ENCODE data around the gene LIM2.

Gene LIM2

DNA sequence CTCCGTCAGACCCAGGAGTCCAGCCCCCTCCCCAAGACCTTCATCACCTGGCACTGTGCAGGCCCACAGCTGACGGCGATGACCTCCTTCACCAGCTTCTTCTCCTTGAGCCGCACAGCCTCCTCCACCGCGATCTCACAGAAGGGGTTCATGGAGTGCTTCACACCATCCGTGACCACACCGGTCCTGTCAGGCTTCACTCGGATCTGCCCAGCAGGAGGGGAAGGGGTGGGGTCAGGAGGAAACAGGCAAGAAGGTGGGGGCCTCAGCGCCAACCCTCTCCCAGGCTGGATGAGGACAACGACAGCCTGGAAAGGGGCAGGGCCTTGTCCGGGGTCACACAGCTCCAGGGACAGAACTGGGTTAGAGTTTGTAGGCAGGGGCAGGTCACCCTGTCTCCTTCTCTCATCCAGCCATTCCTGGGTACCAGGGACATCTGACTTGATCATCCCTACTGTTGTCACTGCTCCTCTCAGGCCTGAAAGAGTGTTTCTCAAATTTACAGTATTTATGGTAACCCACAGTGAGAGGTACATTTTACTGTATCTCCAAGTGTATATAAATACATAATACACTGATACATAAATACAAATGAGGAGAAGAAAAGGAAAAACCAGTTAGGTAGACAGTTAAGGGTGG, 33.6 kb downstream of the LIM2 start:
- ChIA-PET CTCF (interaction anchor here (1.1 kb wide), 1 partner anchor 8 kb away, joined by 3 read pairs; no protein-coding TSS in a partner anchor), POLR2A (no interaction called here)
- no peak overlapping the region for H3K4me3 ChIP-seq (ENCODE audit: control insufficient read depth in 1 of 7, extremely low read depth in 1 of 7, insufficient read depth in 4 of 7, low read depth in 2 of 7, low read length in 6 of 7)
- H3K27ac ChIP-seq (ENCODE audit: insufficient read depth in 1 of 2, low read depth in 1 of 2, low read length in 2 of 2, poor library complexity in 1 of 2, severe bottlenecking in 2 of 2): no peak overlapping the region
- no peaks in the 10 kb centered on the region for H3K9me3 ChIP-seq (ENCODE audit: control extremely low read depth in 1 of 5, control insufficient read depth in 4 of 5, insufficient read depth in 2 of 5, low read depth in 1 of 5, low read length in 4 of 5)
- H3K27me3 ChIP-seq (replicated peaks in 2 of 5; ENCODE audit: control insufficient read depth in 4 of 5, insufficient read depth in 5 of 5, low read length in 4 of 5): no peaks in the 10 kb centered on the region
- DNase-seq: no peak
- peaks cover 3 to 43% (median 25%) of the 10 kb centered on the region in 4 experiments for H3K36me3 ChIP-seq (ENCODE audit: control insufficient read depth in 4 of 4, insufficient read depth in 4 of 4, low read length in 3 of 4)
- H3K4me1 ChIP-seq (ENCODE audit: control extremely low read depth in 1 of 4, control insufficient read depth in 4 of 4, insufficient read depth in 4 of 4, low read length in 3 of 4): no peaks in the 10 kb centered on the region
- WGBS (ENCODE audit: insufficient coverage): 99% methylated on average over 8 of the region's 12 CpGs

DNA sequence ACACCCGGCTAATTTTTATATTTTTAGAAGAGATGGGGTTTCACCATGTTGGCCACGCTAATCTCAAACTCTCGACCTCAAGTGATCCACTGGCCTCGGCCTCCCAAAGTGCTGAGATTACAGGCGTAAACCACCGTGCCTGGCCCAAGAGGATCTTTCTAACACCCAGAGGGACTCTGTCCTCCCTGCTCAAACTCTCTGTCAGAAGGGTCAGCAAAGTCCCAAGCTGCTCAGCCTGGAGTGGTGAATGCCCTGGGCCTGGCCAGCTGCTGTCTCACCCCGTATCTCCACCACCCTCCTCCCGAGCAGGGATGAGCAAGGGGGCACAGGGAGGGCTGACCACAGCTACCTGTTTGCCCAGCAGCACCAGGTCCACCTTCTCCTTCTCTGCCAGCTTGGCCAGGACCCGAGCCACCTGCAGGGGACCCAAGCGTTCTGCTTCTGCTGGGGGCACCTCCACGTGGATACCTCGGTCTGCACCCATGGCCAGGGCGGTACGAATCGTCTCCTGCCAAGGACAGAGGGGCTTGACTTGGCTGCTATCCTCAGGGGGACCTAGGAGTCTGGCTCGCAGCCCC, 34.9 kb downstream of the LIM2 start:
- no peaks in the 10 kb centered on the region for H3K27me3 ChIP-seq (replicated peaks in 2 of 5; ENCODE audit: control insufficient read depth in 4 of 5, insufficient read depth in 5 of 5, low read length in 4 of 5)

DNA sequence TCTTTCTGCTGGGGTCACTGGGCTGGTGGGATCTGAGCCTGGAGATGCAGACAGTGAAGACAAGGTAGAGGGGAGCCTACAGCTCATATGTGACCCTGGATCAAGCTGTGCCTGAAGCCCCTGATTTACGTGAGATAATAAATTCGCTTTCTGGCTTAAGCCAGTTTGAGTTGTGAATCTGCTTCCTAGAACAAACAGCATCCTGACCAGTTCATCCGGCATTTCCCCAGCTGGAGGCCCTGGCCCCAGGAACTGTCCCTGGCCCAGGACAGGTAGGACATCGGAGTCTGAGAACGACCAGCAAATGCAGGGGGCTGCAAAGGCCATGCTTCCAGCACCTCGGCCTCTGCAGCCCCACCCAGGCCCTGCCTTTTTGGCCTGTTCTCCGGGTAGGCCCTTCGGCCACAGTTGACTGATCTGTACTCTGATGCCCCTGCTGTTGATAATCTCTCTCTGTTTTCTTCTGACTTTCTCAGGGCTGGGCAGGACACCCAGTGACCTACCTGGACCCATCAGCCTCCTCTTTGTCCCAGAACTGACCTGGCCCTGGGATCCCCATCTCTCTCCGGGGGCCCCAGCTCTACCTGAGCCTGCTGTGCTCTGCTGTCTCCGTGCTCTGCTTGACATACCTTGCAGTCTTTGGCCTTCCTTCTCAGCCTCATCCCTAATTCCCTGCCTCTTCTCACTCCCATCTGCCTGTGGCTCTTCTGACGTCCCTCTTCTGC, 36.3 kb downstream of the LIM2 start:
- CTCF ChIA-PET: interaction anchor here (0.8 to 3.2 kb wide), 3 partner anchors 11 to 88 kb away, joined by 3 to 11 read pairs (median 4); partner anchors contain the start of gene VSIG10L
- POLR2A ChIA-PET: no interaction called here
- Histone ChIP-seq H3K36me3 (ENCODE audit: control insufficient read depth in 4 of 4, insufficient read depth in 4 of 4, low read length in 3 of 4) (peaks cover 6 to 55% (median 31%) of the 10 kb centered on the region in 4 experiments), H3K27ac (ENCODE audit: insufficient read depth in 1 of 2, low read depth in 1 of 2, low read length in 2 of 2, poor library complexity in 1 of 2, severe bottlenecking in 2 of 2) (peak overlapping the region in 1 of 2 experiments; percentile 72), H3K4me3 (ENCODE audit: control insufficient read depth in 1 of 7, extremely low read depth in 1 of 7, insufficient read depth in 4 of 7, low read depth in 2 of 7, low read length in 6 of 7) (no peak overlapping the region), H3K27me3 (replicated peaks in 2 of 5; ENCODE audit: control insufficient read depth in 4 of 5, insufficient read depth in 5 of 5, low read length in 4 of 5) (no peaks in the 10 kb centered on the region), H3K9me3 (ENCODE audit: control extremely low read depth in 1 of 5, control insufficient read depth in 4 of 5, insufficient read depth in 2 of 5, low read depth in 1 of 5, low read length in 4 of 5) (no peaks in the 10 kb centered on the region), H3K4me1 (ENCODE audit: control extremely low read depth in 1 of 4, control insufficient read depth in 4 of 4, insufficient read depth in 4 of 4, low read length in 3 of 4) (no peaks in the 10 kb centered on the region)
- no peak for DNase-seq
- WGBS (ENCODE audit: insufficient coverage): 96% methylated on average over 11 of the region's 11 CpGs

More for the DNA sequence above, 34.9 kb downstream of the LIM2 start:
- CTCF ChIA-PET: interaction anchor here (3.2 kb wide), 1 partner anchor 12 kb away, joined by 11 read pairs; the partner anchor contains the start of gene VSIG10L
- no peak overlapping the region for H3K27ac ChIP-seq (ENCODE audit: insufficient read depth in 1 of 2, low read depth in 1 of 2, low read length in 2 of 2, poor library complexity in 1 of 2, severe bottlenecking in 2 of 2)
- no peak overlapping the region for H3K4me3 ChIP-seq (ENCODE audit: control insufficient read depth in 1 of 7, extremely low read depth in 1 of 7, insufficient read depth in 4 of 7, low read depth in 2 of 7, low read length in 6 of 7)
- H3K4me1 ChIP-seq (ENCODE audit: control extremely low read depth in 1 of 4, control insufficient read depth in 4 of 4, insufficient read depth in 4 of 4, low read length in 3 of 4): no peaks in the 10 kb centered on the region
- H3K36me3 ChIP-seq (ENCODE audit: control insufficient read depth in 4 of 4, insufficient read depth in 4 of 4, low read length in 3 of 4): peaks cover 3 to 43% (median 24%) of the 10 kb centered on the region in 4 experiments
- POLR2A ChIA-PET: no interaction called here
- 96% methylated on average over 11 of the region's 16 CpGs for WGBS (ENCODE audit: insufficient coverage)
- no peak for DNase-seq
- H3K9me3 ChIP-seq (ENCODE audit: control extremely low read depth in 1 of 5, control insufficient read depth in 4 of 5, insufficient read depth in 2 of 5, low read depth in 1 of 5, low read length in 4 of 5): no peaks in the 10 kb centered on the region

DNA sequence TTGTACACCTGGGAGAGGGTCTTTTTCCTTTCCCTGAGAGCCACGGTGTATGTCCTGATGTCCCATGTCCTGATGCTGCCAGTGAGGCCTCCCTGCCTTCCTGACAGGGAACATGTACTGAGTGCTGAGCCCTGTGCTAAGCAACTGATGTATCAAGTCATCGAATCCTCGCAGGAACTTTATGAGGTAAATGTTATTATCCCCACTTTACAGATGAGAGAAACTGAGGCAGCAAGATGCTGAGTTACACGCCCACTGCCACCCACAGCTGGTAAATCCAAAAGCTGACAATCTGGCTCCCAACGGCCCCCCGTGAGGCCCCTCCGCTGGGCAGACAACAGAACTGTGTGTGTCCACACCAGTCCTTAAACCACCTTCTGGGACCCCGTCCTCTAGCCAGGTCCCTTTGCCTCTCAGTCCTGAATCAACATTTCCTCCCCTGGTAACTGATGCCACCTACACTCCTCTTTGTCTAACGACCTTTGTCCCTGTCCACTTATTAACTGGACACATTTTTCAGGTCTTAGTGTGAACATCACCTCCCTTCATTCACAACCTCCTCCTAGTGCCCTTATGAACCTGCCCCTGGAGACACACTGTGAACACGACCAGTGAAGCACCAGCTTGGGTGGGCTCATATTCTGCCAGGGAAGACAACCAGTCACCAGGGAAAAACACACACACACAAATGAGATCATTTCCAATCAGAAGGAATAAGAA, 40.4 kb downstream of the LIM2 start:
- Histone ChIP-seq H3K4me1 (ENCODE audit: control extremely low read depth in 1 of 4, control insufficient read depth in 4 of 4, insufficient read depth in 4 of 4, low read length in 3 of 4) (no peaks in the 10 kb centered on the region), H3K36me3 (ENCODE audit: control insufficient read depth in 4 of 4, insufficient read depth in 4 of 4, low read length in 3 of 4) (peaks cover 5 to 59% (median 36%) of the 10 kb centered on the region in 4 experiments), H3K27me3 (replicated peaks in 2 of 5; ENCODE audit: control insufficient read depth in 4 of 5, insufficient read depth in 5 of 5, low read length in 4 of 5) (no peaks in the 10 kb centered on the region), H3K27ac (ENCODE audit: insufficient read depth in 1 of 2, low read depth in 1 of 2, low read length in 2 of 2, poor library complexity in 1 of 2, severe bottlenecking in 2 of 2) (no peak overlapping the region), H3K4me3 (ENCODE audit: control insufficient read depth in 1 of 7, extremely low read depth in 1 of 7, insufficient read depth in 4 of 7, low read depth in 2 of 7, low read length in 6 of 7) (no peak overlapping the region), H3K9me3 (ENCODE audit: control extremely low read depth in 1 of 5, control insufficient read depth in 4 of 5, insufficient read depth in 2 of 5, low read depth in 1 of 5, low read length in 4 of 5) (no peaks in the 10 kb centered on the region)
- ChIA-PET POLR2A (no interaction called here), CTCF (no interaction called here)
- DNase-seq: no peak
- WGBS (ENCODE audit: insufficient coverage): 95% methylated on average over 10 of the region's 10 CpGs

DNA sequence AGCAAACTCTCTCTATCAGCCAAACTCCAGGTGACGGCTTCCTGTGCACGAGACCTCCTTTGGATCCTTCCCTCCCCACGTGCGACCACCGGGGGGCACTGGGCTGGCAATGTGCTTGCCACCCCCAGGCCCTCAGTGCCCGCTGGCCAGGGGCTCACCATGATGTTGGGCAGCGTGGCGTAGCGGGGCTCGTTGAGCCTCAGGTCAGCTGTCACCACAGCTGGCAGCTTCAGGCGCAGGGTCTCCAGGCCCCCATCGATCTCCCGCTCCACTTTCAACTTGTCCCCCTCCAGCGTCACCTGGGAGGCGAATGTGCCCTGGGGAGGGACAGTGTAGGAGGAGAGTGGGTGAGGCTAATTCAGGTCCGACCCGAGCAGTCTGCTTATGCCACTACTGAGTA, 41.0 kb downstream of the LIM2 start:
- Histone ChIP-seq H3K36me3 (ENCODE audit: control insufficient read depth in 4 of 4, insufficient read depth in 4 of 4, low read length in 3 of 4) (peaks cover 5 to 55% (median 32%) of the 10 kb centered on the region in 4 experiments), H3K4me3 (ENCODE audit: control insufficient read depth in 1 of 7, extremely low read depth in 1 of 7, insufficient read depth in 4 of 7, low read depth in 2 of 7, low read length in 6 of 7) (no peak overlapping the region), H3K27me3 (replicated peaks in 2 of 5; ENCODE audit: control insufficient read depth in 4 of 5, insufficient read depth in 5 of 5, low read length in 4 of 5) (no peaks in the 10 kb centered on the region), H3K9me3 (ENCODE audit: control extremely low read depth in 1 of 5, control insufficient read depth in 4 of 5, insufficient read depth in 2 of 5, low read depth in 1 of 5, low read length in 4 of 5) (no peaks in the 10 kb centered on the region), H3K4me1 (ENCODE audit: control extremely low read depth in 1 of 4, control insufficient read depth in 4 of 4, insufficient read depth in 4 of 4, low read length in 3 of 4) (no peaks in the 10 kb centered on the region), H3K27ac (ENCODE audit: insufficient read depth in 1 of 2, low read depth in 1 of 2, low read length in 2 of 2, poor library complexity in 1 of 2, severe bottlenecking in 2 of 2) (no peak overlapping the region)
- ChIA-PET CTCF (no interaction called here), POLR2A (no interaction called here)
- no peak for DNase-seq
- WGBS (ENCODE audit: insufficient coverage): 94% methylated on average over 10 of the region's 17 CpGs

DNA sequence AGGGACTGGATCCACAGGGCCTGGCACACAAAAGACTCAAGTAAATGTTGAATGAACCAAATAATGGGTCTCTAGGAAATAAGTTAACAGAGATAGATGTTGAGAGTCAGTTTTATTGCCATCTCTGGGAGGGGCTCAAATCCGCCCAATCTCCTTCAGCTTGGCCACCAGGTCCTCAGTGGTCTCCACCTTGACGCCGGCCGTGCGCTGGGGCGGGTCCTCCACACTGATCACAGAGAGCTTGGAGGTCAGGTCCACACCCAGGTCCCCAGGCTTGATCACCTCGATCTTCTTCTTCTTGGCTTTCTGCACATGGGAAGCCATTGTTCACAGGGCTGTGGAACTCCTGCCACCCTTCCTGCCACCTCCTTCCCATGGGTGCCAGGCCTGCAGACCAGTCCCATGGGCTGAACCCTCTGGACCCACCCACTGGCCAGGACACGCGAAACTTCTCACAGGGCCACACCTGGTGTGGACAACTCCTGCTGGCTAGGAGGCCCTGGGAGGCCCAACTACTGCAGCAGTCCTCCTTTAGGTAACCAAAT, 42.6 kb downstream of the LIM2 start:
- Histone ChIP-seq H3K27me3 (replicated peaks in 2 of 5; ENCODE audit: control insufficient read depth in 4 of 5, insufficient read depth in 5 of 5, low read length in 4 of 5) (peaks cover 0 to 14% (median 4%) of the 10 kb centered on the region in 5 experiments), H3K36me3 (ENCODE audit: control insufficient read depth in 4 of 4, insufficient read depth in 4 of 4, low read length in 3 of 4) (peaks cover 5 to 40% (median 21%) of the 10 kb centered on the region in 4 experiments), H3K27ac (ENCODE audit: insufficient read depth in 1 of 2, low read depth in 1 of 2, low read length in 2 of 2, poor library complexity in 1 of 2, severe bottlenecking in 2 of 2) (no peak overlapping the region), H3K4me1 (ENCODE audit: control extremely low read depth in 1 of 4, control insufficient read depth in 4 of 4, insufficient read depth in 4 of 4, low read length in 3 of 4) (peaks cover 0 to 5% (median 4%) of the 10 kb centered on the region in 4 experiments), H3K9me3 (ENCODE audit: control extremely low read depth in 1 of 5, control insufficient read depth in 4 of 5, insufficient read depth in 2 of 5, low read depth in 1 of 5, low read length in 4 of 5) (no peaks in the 10 kb centered on the region), H3K4me3 (ENCODE audit: control insufficient read depth in 1 of 7, extremely low read depth in 1 of 7, insufficient read depth in 4 of 7, low read depth in 2 of 7, low read length in 6 of 7) (no peak overlapping the region)
- DNase-seq: no peak
- WGBS (ENCODE audit: insufficient coverage): 95% methylated on average over 9 of the region's 9 CpGs
- CTCF ChIA-PET: interaction anchor here (1.5 to 1.8 kb wide), 2 partner anchors 11 to 57 kb away, joined by 3 read pairs; no protein-coding TSS in a partner anchor
- POLR2A ChIA-PET: interaction anchor here (0.6 kb wide), 1 partner anchor 14 kb away, joined by 6 read pairs; no protein-coding TSS in a partner anchor

Data from common myeloid progenitor, CD34-positive (primary cell).